Choroid plexus epithelial cell (primary cell): ENCODE results near the gene RGS11.

ENCODE experiments used
- DNase-seq: peaks from one replicate; pipeline ENCODE4 v3.0.0-alpha.2; 2010; ENCODE audit warnings: low read depth
- H3K4me3 ChIP-seq: 2 replicates; pipeline ENCODE4 v1.5.1; 2011; ENCODE audit warnings: low read depth, mild to moderate bottlenecking, control low read depth, low read length, moderate library complexity
- CTCF ChIP-seq: conservative IDR thresholded peaks from 2 replicates; pipeline ENCODE4 v1.5.1; 2011; ENCODE audit warnings: low read depth, mild to moderate bottlenecking, control low read depth, inconsistent platforms, low read length, moderate library complexity

The RGS11 gene

DNA sequence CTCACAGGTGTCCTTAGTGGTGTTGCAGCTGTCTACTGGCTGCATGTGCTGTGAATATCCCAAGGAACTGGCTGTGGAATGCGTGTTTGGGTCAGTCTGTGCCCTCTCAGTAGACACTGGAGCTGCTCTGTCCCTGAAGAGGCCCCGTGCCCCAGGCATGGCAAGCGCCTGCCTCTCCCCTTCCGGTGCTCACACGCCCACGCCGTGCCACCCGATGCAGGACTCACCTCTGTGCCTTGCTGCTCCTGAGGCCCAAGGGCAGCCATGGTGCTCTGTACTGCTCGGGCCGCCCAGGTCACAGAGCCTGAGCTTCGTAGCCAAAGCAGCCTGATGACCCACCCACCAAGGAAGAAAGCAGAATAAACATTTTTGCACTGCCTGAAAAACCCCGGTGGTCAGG is 10.0 kb downstream of the RGS11 start:
- no peak overlapping the region for H3K4me3 ChIP-seq
- TF ChIP-seq CTCF: no peak
- DNase-seq: no peak

DNA sequence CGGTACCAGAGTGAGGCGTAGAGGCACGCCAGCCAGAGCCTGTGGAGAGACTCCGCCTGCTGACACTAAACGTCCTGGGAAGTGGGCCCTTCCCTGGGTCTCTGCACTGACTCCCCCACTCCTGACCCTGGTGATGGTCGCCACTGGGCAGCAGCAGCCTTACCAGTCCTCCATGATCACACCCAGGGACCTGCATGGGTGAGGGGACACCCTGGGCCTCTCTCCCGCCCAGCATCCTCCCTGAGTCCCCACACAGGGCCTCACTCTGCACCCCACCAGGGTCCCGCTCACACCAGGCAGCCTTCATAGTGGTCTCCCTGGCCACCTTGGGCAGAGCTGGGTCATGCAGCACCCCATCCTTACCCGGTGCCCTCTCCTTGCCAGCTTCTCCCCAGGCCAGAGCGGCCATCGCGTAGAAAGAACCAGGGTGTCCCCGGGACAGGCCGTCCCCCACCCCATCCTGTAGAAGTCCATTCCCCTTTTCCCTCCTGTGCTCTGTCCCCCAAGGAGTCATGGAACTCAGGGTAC is 10.7 kb downstream of the RGS11 start:
- no peak overlapping the region for H3K4me3 ChIP-seq
- DNase-seq: no peak
- no peak for TF ChIP-seq CTCF

- no peak overlapping the region for H3K4me3 ChIP-seq
- no peak for TF ChIP-seq CTCF
Measured at GRCh38 chr16:264440-264951, 11.2 kb downstream of the RGS11 start.

DNA sequence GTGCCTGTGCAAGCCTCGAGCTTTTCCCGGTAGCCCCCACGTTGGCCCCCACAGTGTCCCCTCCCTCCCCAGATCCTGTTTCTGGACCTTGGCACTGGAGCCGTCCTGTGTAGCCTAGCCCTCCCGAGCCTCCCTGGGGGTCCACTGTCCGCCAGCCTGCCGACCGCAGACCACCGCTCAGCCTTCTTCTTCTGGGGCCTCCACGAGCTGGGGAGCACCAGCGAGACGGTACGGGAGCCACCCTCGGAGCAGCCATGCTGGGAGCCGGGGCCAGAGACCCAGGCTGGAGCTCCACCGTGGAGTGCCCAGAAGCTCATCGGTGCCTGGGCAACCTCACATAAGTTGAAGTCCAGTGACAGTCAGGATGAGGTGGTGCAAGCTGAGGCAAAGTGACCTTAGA is 11.8 kb downstream of the RGS11 start:
- no peak for TF ChIP-seq CTCF
- no peak overlapping the region for H3K4me3 ChIP-seq
- no peak for DNase-seq

More at GRCh38 chr16:264440-264951, 11.2 kb downstream of the RGS11 start:
- no peak for DNase-seq

GRCh38 chr16:263182-263774 is 12.5 kb downstream of the RGS11 start:
- no peak for TF ChIP-seq CTCF
- no peak overlapping the region for H3K4me3 ChIP-seq
- no peak for DNase-seq

DNA sequence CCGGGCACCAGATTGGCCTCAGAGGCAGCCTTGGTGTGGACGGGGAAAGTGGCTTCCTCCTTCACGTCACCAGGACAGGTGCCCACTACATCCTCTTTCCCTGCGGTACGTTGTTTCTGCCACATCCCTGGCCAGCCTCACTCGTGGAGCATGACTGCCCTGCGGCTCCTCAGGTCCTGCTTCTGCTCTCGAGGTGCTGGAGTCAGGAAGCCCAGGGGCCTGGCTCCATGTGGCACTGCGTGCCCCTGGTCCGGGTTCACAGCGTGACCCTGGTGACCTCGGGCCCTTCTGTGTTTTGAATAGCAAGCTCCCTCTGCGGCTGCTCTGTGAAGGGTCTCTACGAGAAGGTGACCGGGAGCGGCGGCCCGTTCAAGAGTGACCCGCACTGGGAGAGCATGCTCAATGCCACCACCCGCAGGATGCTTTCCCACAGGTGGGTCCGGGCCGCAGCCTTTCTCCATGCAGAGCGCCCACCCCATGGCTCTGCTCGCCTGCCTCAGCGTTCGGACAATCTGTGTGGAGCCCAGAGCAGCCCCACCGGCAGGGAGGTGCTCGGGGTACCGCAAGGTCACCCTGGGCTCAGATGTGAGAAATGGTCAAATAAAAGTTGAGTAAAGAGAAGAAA is 13.5 kb downstream of the RGS11 start:
- no peak for DNase-seq
- TF ChIP-seq CTCF: no peak
- H3K4me3 ChIP-seq: no peak overlapping the region
